GM04503 (cell line): ENCODE data around the gene SETD5.
"Not testable (repeated sequence)": the region's sequence is repeated elsewhere in the genome, so short reads cannot be mapped to it uniquely, and the experiment has no call there.

ENCODE experiments used
- DNase-seq: peaks from one replicate; pipeline ENCODE4 v3.0.0-alpha.2; 2012; ENCODE audit warnings: low read depth

The SETD5 gene

DNA sequence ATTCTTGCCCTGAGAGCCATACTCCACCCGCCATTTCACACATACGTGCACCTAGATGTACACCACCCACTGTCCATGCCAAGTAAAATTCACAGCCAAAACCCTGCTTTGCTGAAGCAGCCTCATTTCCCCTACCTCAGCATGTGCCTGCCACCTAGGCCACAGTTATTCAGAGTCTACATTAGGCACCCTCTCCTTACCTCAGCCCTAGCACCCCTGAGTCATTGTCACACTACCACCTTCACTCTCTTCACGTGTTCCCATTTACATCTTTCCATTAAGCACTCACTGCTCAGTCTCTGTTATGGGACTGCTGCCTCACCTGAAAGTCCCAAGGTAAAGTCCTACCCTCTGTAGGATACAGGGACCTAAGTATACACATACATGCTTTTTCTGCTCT, 70.0 kb downstream of the SETD5 start:
- no peak for DNase-seq

DNA sequence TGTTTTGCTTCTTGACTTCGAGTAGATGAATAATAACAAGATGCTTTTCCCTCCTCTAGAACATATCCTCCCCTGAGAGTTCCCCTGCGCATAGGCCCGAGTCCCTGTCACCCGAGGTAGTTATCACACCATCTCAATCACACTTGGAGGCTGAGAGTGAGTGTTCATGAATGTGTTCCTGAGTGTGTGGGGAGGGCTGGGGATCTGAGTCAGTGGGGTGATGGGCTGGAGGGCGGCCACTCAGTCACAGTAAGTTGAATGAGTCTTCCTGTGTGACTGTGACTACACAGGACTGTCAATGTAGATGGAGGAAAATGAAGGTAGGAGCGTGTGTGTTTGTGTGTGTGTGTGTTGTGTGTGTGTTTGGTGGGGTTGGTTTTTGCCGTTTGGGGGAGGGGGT, 71.0 kb downstream of the SETD5 start:
- no peak for DNase-seq

- DNase-seq = no peak
Measured at GRCh38 chr3:9469986-9470385, 72.6 kb downstream of the SETD5 start.

DNA sequence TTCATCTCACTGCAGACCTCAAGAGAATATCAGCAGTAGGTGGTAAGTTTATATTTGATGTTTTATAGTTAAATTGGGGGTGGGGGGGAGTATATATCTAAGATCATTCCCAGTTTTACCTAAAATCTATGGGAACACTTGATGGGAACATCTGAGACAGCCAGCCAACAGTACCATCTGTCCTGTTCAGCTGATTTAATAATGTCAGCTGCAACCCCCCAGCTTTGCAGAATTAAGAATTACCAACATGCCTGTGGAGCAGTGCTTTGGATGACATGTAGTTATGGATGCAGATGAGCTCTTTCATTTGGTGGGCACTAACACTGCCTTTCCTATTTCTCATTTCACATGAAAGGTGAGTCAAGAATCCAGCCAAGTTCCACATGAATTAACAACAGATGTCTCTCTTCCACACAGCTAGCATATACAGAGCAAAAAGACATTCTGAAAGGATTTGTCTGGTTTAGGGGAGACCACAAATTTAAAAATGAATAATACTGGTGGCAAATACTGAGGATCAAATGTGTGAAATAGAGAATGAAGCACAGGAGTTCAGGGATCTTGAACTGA, 76.2 kb downstream of the SETD5 start:
- DNase-seq = no peak

DNA sequence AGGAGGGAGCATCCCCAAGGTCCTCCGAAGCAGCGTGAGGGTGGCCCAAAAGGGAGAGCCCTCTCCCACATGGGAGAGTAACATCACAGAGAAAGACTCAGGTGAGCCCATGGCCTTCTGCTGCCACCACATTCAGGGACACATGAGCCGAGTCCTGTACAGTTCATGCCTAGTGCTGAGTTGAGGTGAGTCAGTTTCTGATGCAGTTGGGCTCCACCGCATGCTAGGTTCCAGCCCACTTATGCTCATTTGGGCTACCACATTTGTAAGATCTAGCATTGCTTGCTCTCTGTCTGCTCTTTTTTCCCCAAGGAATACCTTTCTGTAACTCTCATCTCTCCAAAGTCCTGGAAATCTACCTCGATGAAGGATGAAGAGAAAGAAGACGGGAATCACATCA, 77.1 kb downstream of the SETD5 start:
- DNase-seq = no peak

GRCh38 chr3:9476935-9477334, 79.5 kb downstream of the SETD5 start:
- no peak for DNase-seq

GRCh38 chr3:9480265-9480664, 82.8 kb downstream of the SETD5 start:
- no peak for DNase-seq

DNA sequence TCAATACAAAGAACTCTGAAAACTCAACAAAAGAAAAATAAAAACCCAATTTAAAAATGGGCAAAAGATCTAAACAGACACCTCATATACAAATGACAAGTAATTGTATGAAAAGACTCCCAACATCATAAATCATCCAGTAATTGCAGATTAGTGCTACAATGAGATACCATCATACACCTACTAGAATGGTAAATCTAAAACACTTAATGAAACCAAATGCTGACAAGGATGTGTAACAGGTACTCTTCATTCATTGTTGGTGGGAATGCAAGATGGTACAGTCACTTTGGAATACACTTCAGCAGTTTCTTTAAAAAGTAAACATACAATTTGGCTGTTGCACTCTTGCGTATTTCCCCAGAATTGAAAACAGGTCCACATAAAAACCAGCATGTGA, 87.8 kb downstream of the SETD5 start:
- no peak for DNase-seq

DNA sequence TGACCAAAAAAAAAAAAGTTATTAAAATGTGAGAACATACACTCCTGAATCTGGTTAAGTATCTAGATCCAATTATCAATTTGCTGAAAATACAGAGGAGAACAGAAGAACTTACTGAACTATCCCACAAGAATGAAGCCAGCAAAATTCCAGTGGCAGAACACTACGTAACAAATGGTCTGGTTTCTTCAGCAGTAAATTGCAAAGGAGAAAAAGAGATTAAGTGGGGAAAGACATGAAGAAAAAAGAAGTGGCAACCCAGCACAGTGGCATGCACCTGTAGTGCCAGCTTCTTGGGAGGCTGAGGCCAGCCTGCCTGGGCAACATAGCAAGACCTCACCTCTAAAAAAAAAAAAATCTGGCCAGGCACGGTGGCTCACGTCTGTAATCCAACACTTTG, 94.1 kb downstream of the SETD5 start:
- DNase-seq = no peak

DNA sequence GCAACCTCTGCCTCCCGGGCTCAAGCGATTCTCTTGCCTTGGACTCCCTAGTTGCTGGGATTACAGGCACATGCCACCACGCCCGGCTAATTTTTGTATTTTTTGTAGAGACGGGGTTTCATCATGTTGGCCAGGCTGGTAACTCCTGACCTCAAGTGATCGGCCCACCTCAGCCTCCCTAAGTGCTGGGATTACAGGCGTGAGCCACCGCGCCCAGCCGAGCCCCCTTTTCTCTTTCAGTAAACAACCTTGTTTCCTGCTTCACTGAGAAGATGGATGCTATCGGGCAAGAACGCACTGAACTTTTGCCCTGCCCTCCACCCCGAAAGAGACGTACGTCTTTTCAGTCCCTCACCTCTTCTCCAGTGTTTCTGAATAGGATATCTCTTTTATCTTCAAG, 96.6 kb downstream of the SETD5 start:
- DNase-seq = not testable (repeated sequence)

GRCh38 chr3:9496893-9497292, 99.5 kb downstream of the SETD5 start:
- DNase-seq = no peak

GRCh38 chr3:9497821-9498565, 100.6 kb downstream of the SETD5 start:
- no peak for DNase-seq

DNA sequence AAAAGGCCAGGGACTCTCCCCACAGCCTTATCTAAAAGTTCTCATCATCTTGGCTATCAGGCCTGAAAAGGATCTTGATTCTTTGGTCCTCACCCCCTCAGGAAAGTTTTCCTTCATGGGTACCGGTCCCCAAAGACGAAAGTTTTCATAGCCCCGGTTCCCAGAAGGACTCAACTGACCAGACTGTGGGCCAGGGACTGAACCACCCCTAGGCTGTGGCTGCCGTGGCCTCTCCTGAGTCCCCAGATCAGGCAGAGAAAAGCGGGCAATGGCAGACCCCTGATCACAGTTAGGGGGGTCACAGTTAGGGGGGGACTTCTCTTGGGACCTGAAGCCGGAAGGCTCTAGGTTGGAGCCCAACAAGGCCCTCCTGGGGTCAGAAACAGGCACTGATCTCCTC, 101.4 kb downstream of the SETD5 start:
- DNase-seq = no peak

- DNase-seq = no peak
Measured at GRCh38 chr3:9499455-9500107, 102.2 kb downstream of the SETD5 start.

- no peak for DNase-seq
Measured at GRCh38 chr3:9500108-9501050, 103.0 kb downstream of the SETD5 start.

- DNase-seq = no peak
Measured at GRCh38 chr3:9501226-9501625, 103.8 kb downstream of the SETD5 start.

DNA sequence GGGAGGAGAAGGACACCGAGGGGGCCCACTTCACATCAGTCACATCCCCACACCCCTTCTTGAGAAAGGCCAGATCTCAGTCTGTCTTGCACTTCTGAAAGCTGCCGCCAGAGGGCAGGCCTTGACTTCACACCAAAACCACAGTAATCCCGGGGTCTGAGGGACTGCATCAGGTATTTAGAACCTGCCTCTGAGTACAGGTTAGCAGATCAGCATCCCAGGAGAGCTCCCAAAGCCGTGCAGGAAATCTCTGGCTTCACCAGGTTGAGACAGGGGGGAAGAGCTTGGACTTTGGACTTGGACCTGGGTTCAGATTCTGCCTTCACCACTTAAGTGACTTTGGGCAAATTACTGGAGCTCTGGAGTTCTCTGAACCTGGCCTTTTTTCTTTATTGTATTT, 105.9 kb downstream of the SETD5 start:
- DNase-seq = no peak

GRCh38 chr3:9507586-9508578, 110.5 kb downstream of the SETD5 start:
- no peak for DNase-seq

- DNase-seq = no peak
Measured at GRCh38 chr3:9508781-9509180, 111.4 kb downstream of the SETD5 start.

DNA sequence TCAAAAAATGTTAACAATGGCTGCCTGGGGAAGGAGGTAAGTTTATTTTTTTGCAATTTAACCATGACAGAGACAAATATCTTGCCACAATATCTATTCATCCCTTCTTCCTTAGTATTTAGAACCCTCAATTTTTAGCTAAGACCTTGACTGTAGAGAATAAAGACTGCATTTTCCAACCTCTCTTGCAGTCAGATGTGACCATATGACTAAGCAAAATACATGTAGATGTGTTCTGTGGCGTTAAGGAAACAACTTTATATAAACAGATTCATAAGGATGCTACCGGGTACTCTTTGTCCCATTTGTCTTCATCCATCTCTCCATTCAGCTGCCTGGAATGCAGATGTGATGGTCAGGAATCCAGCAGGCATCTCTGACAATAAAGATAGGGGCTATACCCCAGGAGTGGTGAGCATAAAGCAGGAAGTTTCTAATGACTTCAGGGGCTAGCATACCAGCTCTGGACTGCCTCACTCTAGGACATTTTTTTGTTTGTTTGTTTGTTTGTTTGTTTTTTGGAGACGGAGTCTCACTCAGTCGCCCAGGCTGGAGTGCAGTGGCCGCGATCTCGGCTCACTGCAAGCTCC, 115.1 kb downstream of the SETD5 start:
- no peak for DNase-seq

- no peak for DNase-seq
Measured at GRCh38 chr3:9514306-9514705, 116.9 kb downstream of the SETD5 start.
